Activated naive CD4-positive, alpha-beta T cell treated with anti-CD3 and anti-CD28 coated beads, Interleukin-2, amount 50 U/mL, for 24 hours (primary cell): ENCODE measurements around the gene PGAP3.
A peak's percentile ranks its signal among the peaks of the same experiment; 100 is the strongest.

Experiments used
- H3K27ac Mint-ChIP-seq: one replicate; pipeline ENCODE4 v1.8.0; 2021; ENCODE audit warnings: mild to moderate bottlenecking, mixed read lengths
- H3K27me3 Mint-ChIP-seq: one replicate; pipeline ENCODE4 v1.8.0; 2021; ENCODE audit warnings: mixed read lengths
- H3K36me3 Mint-ChIP-seq: one replicate; pipeline ENCODE4 v1.8.0; 2021; ENCODE audit warnings: mixed read lengths
- H3K4me1 Mint-ChIP-seq: one replicate; pipeline ENCODE4 v1.8.0; 2021; ENCODE audit warnings: mixed read lengths
- H3K4me3 Mint-ChIP-seq: one replicate; pipeline ENCODE4 v1.8.0; 2021; ENCODE audit warnings: mild to moderate bottlenecking, mixed read lengths
- H3K9me3 Mint-ChIP-seq: one replicate; pipeline ENCODE4 v1.8.0; 2021; ENCODE audit warnings: mixed read lengths

The PGAP3 gene

GRCh38 chr17:39648616-39649366 lies 39.1 kb downstream of the PGAP3 start:
- H3K9me3 Mint-ChIP-seq = no peaks in the 10 kb centered on the region
- H3K4me3 Mint-ChIP-seq = no peak overlapping the region
- peaks cover 58% of the 10 kb centered on the region for H3K4me1 Mint-ChIP-seq
- no peaks in the 10 kb centered on the region for H3K27me3 Mint-ChIP-seq
- no peaks in the 10 kb centered on the region for H3K36me3 Mint-ChIP-seq
- peak overlapping the region; percentile 63 for H3K27ac Mint-ChIP-seq

- no peak overlapping the region for H3K4me3 Mint-ChIP-seq
- no peaks in the 10 kb centered on the region for H3K9me3 Mint-ChIP-seq
- peaks cover 65% of the 10 kb centered on the region for H3K4me1 Mint-ChIP-seq
- no peaks in the 10 kb centered on the region for H3K27me3 Mint-ChIP-seq
- no peaks in the 10 kb centered on the region for H3K36me3 Mint-ChIP-seq
- H3K27ac Mint-ChIP-seq = no peak overlapping the region
These were observed 40.6 kb downstream of the PGAP3 start for GRCh38 chr17:39647256-39647655.

GRCh38 chr17:39643271-39643670 lies 44.6 kb downstream of the PGAP3 start:
- no peak overlapping the region for H3K27ac Mint-ChIP-seq
- H3K27me3 Mint-ChIP-seq = no peaks in the 10 kb centered on the region
- peaks cover 73% of the 10 kb centered on the region for H3K4me1 Mint-ChIP-seq
- H3K4me3 Mint-ChIP-seq = peak overlapping the region; percentile 16
- peaks cover 2% of the 10 kb centered on the region for H3K36me3 Mint-ChIP-seq
- no peaks in the 10 kb centered on the region for H3K9me3 Mint-ChIP-seq

GRCh38 chr17:39642291-39643074 lies 45.4 kb downstream of the PGAP3 start:
- H3K9me3 Mint-ChIP-seq = no peaks in the 10 kb centered on the region
- H3K4me1 Mint-ChIP-seq = peaks cover 81% of the 10 kb centered on the region
- H3K4me3 Mint-ChIP-seq = peak overlapping the region; percentile 16
- peaks cover 4% of the 10 kb centered on the region for H3K36me3 Mint-ChIP-seq
- no peaks in the 10 kb centered on the region for H3K27me3 Mint-ChIP-seq
- peak overlapping the region; percentile 69 for H3K27ac Mint-ChIP-seq

- H3K27me3 Mint-ChIP-seq = no peaks in the 10 kb centered on the region
- H3K4me1 Mint-ChIP-seq = peaks cover 82% of the 10 kb centered on the region
- H3K4me3 Mint-ChIP-seq = no peak overlapping the region
- H3K9me3 Mint-ChIP-seq = no peaks in the 10 kb centered on the region
- peaks cover 4% of the 10 kb centered on the region for H3K36me3 Mint-ChIP-seq
- peak overlapping the region; percentile 59 for H3K27ac Mint-ChIP-seq
These were observed 46.0 kb downstream of the PGAP3 start for GRCh38 chr17:39641883-39642282.

GRCh38 chr17:39641097-39641496 lies 46.8 kb downstream of the PGAP3 start:
- Mint-ChIP-seq H3K27ac (no peak overlapping the region), H3K4me3 (no peak overlapping the region), H3K9me3 (no peaks in the 10 kb centered on the region), H3K4me1 (peaks cover 88% of the 10 kb centered on the region), H3K27me3 (no peaks in the 10 kb centered on the region), H3K36me3 (peaks cover 4% of the 10 kb centered on the region)

GRCh38 chr17:39640591-39641031 lies 47.2 kb downstream of the PGAP3 start:
- peaks cover 4% of the 10 kb centered on the region for H3K36me3 Mint-ChIP-seq
- H3K4me3 Mint-ChIP-seq = no peak overlapping the region
- no peak overlapping the region for H3K27ac Mint-ChIP-seq
- H3K27me3 Mint-ChIP-seq = no peaks in the 10 kb centered on the region
- H3K4me1 Mint-ChIP-seq = peaks cover 88% of the 10 kb centered on the region
- H3K9me3 Mint-ChIP-seq = no peaks in the 10 kb centered on the region

GRCh38 chr17:39639566-39640458 lies 48.0 kb downstream of the PGAP3 start:
- Mint-ChIP-seq H3K4me1 (peaks cover 80% of the 10 kb centered on the region), H3K9me3 (no peaks in the 10 kb centered on the region), H3K27ac (no peak overlapping the region), H3K27me3 (no peaks in the 10 kb centered on the region), H3K36me3 (peaks cover 4% of the 10 kb centered on the region), H3K4me3 (peak overlapping the region; percentile 98)

- Mint-ChIP-seq H3K4me3 (peak overlapping the region; percentile 98), H3K9me3 (no peaks in the 10 kb centered on the region), H3K4me1 (peaks cover 78% of the 10 kb centered on the region), H3K27ac (no peak overlapping the region), H3K36me3 (peaks cover 4% of the 10 kb centered on the region), H3K27me3 (no peaks in the 10 kb centered on the region)
These were observed 48.8 kb downstream of the PGAP3 start for GRCh38 chr17:39639043-39639442.

GRCh38 chr17:39638317-39638716 lies 49.5 kb downstream of the PGAP3 start:
- Mint-ChIP-seq H3K27ac (peak overlapping the region; percentile 96), H3K4me1 (peaks cover 71% of the 10 kb centered on the region), H3K9me3 (no peaks in the 10 kb centered on the region), H3K27me3 (no peaks in the 10 kb centered on the region), H3K36me3 (peaks cover 4% of the 10 kb centered on the region), H3K4me3 (peak overlapping the region; percentile 98)

GRCh38 chr17:39636927-39637736 lies 50.7 kb downstream of the PGAP3 start, which contains the start of gene STARD3:
Gene STARD3, plus strand, starts transcription at chr17:39637144. Its CDS starts 16,388 bp downstream, at chr17:39653532.
- peak within 1 kb of the TSS; percentile 96 for H3K27ac Mint-ChIP-seq
- peaks cover 4% of the 10 kb centered on the region for H3K36me3 Mint-ChIP-seq
- no peaks in the 10 kb centered on the region for H3K9me3 Mint-ChIP-seq
- H3K4me3 Mint-ChIP-seq = peak within 1 kb of the TSS; percentile 98
- peaks cover 59% of the 10 kb centered on the region for H3K4me1 Mint-ChIP-seq
- H3K27me3 Mint-ChIP-seq = no peaks in the 10 kb centered on the region

- peak overlapping the region; percentile 98 for H3K4me3 Mint-ChIP-seq
- H3K27me3 Mint-ChIP-seq = no peaks in the 10 kb centered on the region
- peaks cover 4% of the 10 kb centered on the region for H3K36me3 Mint-ChIP-seq
- H3K9me3 Mint-ChIP-seq = no peaks in the 10 kb centered on the region
- H3K27ac Mint-ChIP-seq = peak overlapping the region; percentile 86
- peaks cover 56% of the 10 kb centered on the region for H3K4me1 Mint-ChIP-seq
These were observed 51.3 kb downstream of the PGAP3 start for GRCh38 chr17:39636587-39636926.

GRCh38 chr17:39635614-39636176 lies 52.2 kb downstream of the PGAP3 start:
- peaks cover 54% of the 10 kb centered on the region for H3K4me1 Mint-ChIP-seq
- peaks cover 4% of the 10 kb centered on the region for H3K36me3 Mint-ChIP-seq
- peaks cover 3% of the 10 kb centered on the region for H3K27me3 Mint-ChIP-seq
- H3K9me3 Mint-ChIP-seq = no peaks in the 10 kb centered on the region
- H3K4me3 Mint-ChIP-seq = peak overlapping the region; percentile 7
- H3K27ac Mint-ChIP-seq = no peak overlapping the region

- H3K27ac Mint-ChIP-seq = peak overlapping the region; percentile 2
- H3K27me3 Mint-ChIP-seq = peaks cover 3% of the 10 kb centered on the region
These were observed 53.4 kb downstream of the PGAP3 start for GRCh38 chr17:39634384-39634871.

More at GRCh38 chr17:39634384-39634871, 53.4 kb downstream of the PGAP3 start:
- H3K36me3 Mint-ChIP-seq = peaks cover 4% of the 10 kb centered on the region
- no peak overlapping the region for H3K4me3 Mint-ChIP-seq
- H3K4me1 Mint-ChIP-seq = peaks cover 42% of the 10 kb centered on the region
- no peaks in the 10 kb centered on the region for H3K9me3 Mint-ChIP-seq
